Panc1 (cell line): ENCODE measurements around the gene SPEG. TPM values are rescaled to one million over a fixed set of nuclear protein-coding genes. Genes with fewer than 3 reads are reported as not detected.
"Not testable (repeated sequence)": the region's sequence is repeated elsewhere in the genome, so short reads cannot be mapped to it uniquely, and the experiment has no call there.

Experiments used
- ATAC-seq: fragments of 200-7000 bp; cut with Tn5 transposase; 2 replicates; pipeline ENCODE4 v1.9.1; 2020; ENCODE audit warnings: mild to moderate bottlenecking, moderate library complexity
- BruUV-seq: library from RNA; stranded (reverse); fragments of 400-500 nt; replicated peaks from 2 replicates; lab custom pipeline; 2021; lab: Mats Ljungman, UMichigan
- CTCF ChIA-PET: fragments of 300-600 bp; sonication (Branson Sonifier 250); formaldehyde crosslinking; loops from one replicate; lab custom pipeline; 2022; ENCODE audit warnings: antibody characterized with exemption; lab: Charles Lee
- POLR2A ChIA-PET: fragments of 300-600 bp; sonication (Branson Sonifier 250); formaldehyde crosslinking; loops from one replicate; lab custom pipeline; 2022; ENCODE audit warnings: antibody characterized with exemption; lab: Charles Lee
- DNase-seq: peaks from one replicate; pipeline ENCODE4 v3.0.0-alpha.2; 2010; ENCODE audit warnings: low read depth, low spot score
- H3K27ac ChIP-seq: 2 replicates; pipeline ENCODE4 v1.5.1; 2011; ENCODE audit warnings: mild to moderate bottlenecking, low read length, inconsistent platforms
- H3K27me3 ChIP-seq: fragments of 200-500 bp; sonication (Bioruptor generic); 2 replicates; pipeline ENCODE4 v1.6.0; 2014; ENCODE audit warnings: low read length, inconsistent platforms; ENCODE audit not compliant: control insufficient read depth, insufficient read depth
- H3K36me3 ChIP-seq: fragments of 200-500 bp; sonication (Bioruptor generic); 2 replicates; pipeline ENCODE4 v1.5.1; 2014; ENCODE audit warnings: inconsistent platforms, mild to moderate bottlenecking, low read length, moderate library complexity; ENCODE audit not compliant: control insufficient read depth, insufficient read depth
- H3K4me1 ChIP-seq: 2 replicates; pipeline ENCODE4 v1.5.1; 2011; ENCODE audit warnings: inconsistent platforms, mild to moderate bottlenecking, low read length, moderate library complexity; ENCODE audit not compliant: control insufficient read depth, insufficient read depth
- H3K4me3 ChIP-seq, 2 experiments: 2 replicates each; pipeline ENCODE4 v1.5.1; 2011 to 2012; ENCODE audit warnings: low read depth in 2 of 2, low read length in 2 of 2, mild to moderate bottlenecking in 2 of 2, inconsistent platforms in 1 of 2, moderate library complexity in 1 of 2
- H3K9me3 ChIP-seq: fragments of 200-500 bp; sonication (Bioruptor generic); 2 replicates; pipeline ENCODE4 v1.5.1; 2014; ENCODE audit warnings: low read depth, mild to moderate bottlenecking, inconsistent platforms, low read length, moderate library complexity; ENCODE audit not compliant: control insufficient read depth, insufficient read depth
- CTCF ChIP-seq: fragments of 450-650 bp; IDR thresholded peaks from 2 replicates; pipeline ENCODE4 v1.5.1; 2017; ENCODE audit warnings: mild to moderate bottlenecking
- POLR2AphosphoS5 ChIP-seq: IDR thresholded peaks from 2 replicates; pipeline ENCODE4 v1.6.1; 2012; ENCODE audit warnings: mild to moderate bottlenecking, low read depth, low read length, moderate library complexity
- REST ChIP-seq, 2 experiments: IDR thresholded peaks; 2 replicates each; pipeline ENCODE4 v1.6.1; 2011 to 2012; ENCODE audit warnings: low read depth in 2 of 2, control low read depth in 1 of 2, low read length in 1 of 2, mild to moderate bottlenecking in 1 of 2, moderate library complexity in 1 of 2; ENCODE audit not compliant: insufficient read depth in 1 of 2
- SIN3A ChIP-seq: IDR thresholded peaks from 2 replicates; pipeline ENCODE4 v1.6.1; 2012; ENCODE audit warnings: low read depth, mild to moderate bottlenecking, low read length, moderate library complexity, borderline replicate concordance; ENCODE audit not compliant: insufficient read depth
- TCF7L2 ChIP-seq: IDR thresholded peaks from 2 replicates; pipeline ENCODE4 v1.6.1; 2011; ENCODE audit warnings: mild to moderate bottlenecking, low read depth, low read length, inconsistent platforms
- in situ Hi-C: cut with HindIII; loops from 2 replicates; pipeline ENCODE4 v1.10.0; 2016; ENCODE audit warnings: low sequenced_read_pairs, low pct_unique_long_range_greater_than_20kb
- intact Hi-C: fragments of 100-400 bp; cut with micrococcal nuclease; formaldehyde crosslinking; loops from one replicate; pipeline ENCODE4 v1.10.0; 2022; ENCODE audit not compliant: unreplicated experiment
- total RNA-seq: library from RNA; stranded (reverse); gene quantifications from one replicate; pipeline ENCODE4 v1.2.1, GENCODE V29; 2021; ENCODE audit not compliant: unreplicated experiment

The SPEG gene
- total RNA-seq, 1 experiment from 2014 or later: 3.4 TPM

- H3K36me3 ChIP-seq: no peaks in the 10 kb centered on the region
- no peaks in the 10 kb centered on the region for H3K9me3 ChIP-seq
- intact Hi-C loops: no loop called here
- BruUV-seq: no TSS peak
- H3K4me1 ChIP-seq: peaks cover 9% of the 10 kb centered on the region
- TF ChIP-seq SIN3A (no peak), REST (IDR thresholded peaks at IDR 0.05; ENCODE audit: insufficient read depth in 1 of 2, low read depth in 2 of 2, low read length in 1 of 2) (no peak), POLR2AphosphoS5 (no peak), TCF7L2 (no peak), CTCF (no peak)
- H3K27me3 ChIP-seq: no peaks in the 10 kb centered on the region
- DNase-seq (no peak), ATAC-seq (no peak)
- ChIA-PET CTCF (no interaction called here), POLR2A (no interaction called here)
- H3K4me3 ChIP-seq: no peak overlapping the region
- in situ Hi-C loops: no loop called here
- no peak overlapping the region for H3K27ac ChIP-seq
Observed at GRCh38 chr2:219406861-219407230, 27.8 kb upstream of the SPEG start.

GRCh38 chr2:219407343-219407742 is 27.3 kb upstream of the SPEG start:
- in situ Hi-C loops, ATAC-seq, POLR2A ChIA-PET, CTCF ChIA-PET, H3K27me3 ChIP-seq, BruUV-seq, intact Hi-C loops, H3K27ac ChIP-seq, H3K9me3 ChIP-seq, H3K4me3 ChIP-seq, H3K4me1 ChIP-seq, DNase-seq, H3K36me3 ChIP-seq: not testable (repeated sequence)

GRCh38 chr2:219408204-219408603 is 26.4 kb upstream of the SPEG start:
- H3K4me3 ChIP-seq: no peak overlapping the region
- ChIA-PET CTCF (no interaction called here), POLR2A (no interaction called here)
- no TSS peak for BruUV-seq
- no peaks in the 10 kb centered on the region for H3K9me3 ChIP-seq
- DNase-seq: no peak
- TF ChIP-seq POLR2AphosphoS5 (no peak), REST (IDR thresholded peaks at IDR 0.05; ENCODE audit: insufficient read depth in 1 of 2, low read depth in 2 of 2, low read length in 1 of 2) (no peak), CTCF (no peak), TCF7L2 (no peak)
- no peaks in the 10 kb centered on the region for H3K27me3 ChIP-seq
- intact Hi-C loops: no loop called here
- H3K4me1 ChIP-seq: no peaks in the 10 kb centered on the region
- ATAC-seq: no peak
- in situ Hi-C loops: no loop called here
- H3K27ac ChIP-seq: no peak overlapping the region
- no peaks in the 10 kb centered on the region for H3K36me3 ChIP-seq
